Astrocyte of the cerebellum (primary cell): ENCODE data around the gene PRKAR2A.

Experiments used
- DNase-seq: peaks from one replicate; pipeline ENCODE4 v3.0.0-alpha.2; 2011; ENCODE audit warnings: low read depth
- H3K4me3 ChIP-seq: 2 replicates; pipeline ENCODE4 v1.5.1; 2011; ENCODE audit warnings: mild to moderate bottlenecking, low read depth, low read length, moderate library complexity
- in situ Hi-C: cut with HindIII; loops from 2 replicates; pipeline ENCODE4 v1.10.0; 2017; ENCODE audit warnings: low sequenced_read_pairs
- TF ChIP-seq, protein P1 (sequence below): IDR thresholded peaks from 2 replicates; pipeline ENCODE4 v1.5.1; 2012; ENCODE audit warnings: low read length, low read depth, moderate library complexity, mild to moderate bottlenecking; ENCODE audit errors: missing control alignments

PRKAR2A gene

DNA sequence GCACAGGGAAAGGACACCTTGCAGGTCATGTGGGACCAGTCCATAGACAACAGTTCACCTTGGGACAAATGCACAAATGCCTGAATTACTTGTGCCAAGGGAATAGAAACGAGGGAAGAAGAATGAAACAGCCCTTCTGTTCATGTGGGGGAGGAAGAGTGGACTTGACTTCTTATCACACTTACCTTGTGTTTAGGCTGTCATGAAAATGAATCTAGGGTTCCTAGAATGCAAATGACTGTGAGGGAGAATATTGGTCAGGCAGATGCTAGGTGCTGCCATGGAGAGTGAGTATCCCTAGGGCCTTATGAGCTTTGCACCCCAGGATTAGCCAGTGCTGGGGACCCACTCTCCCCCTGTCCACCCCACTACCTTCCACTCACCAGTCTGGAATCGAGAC, 11.0 kb upstream of the PRKAR2A start:
- H3K4me3 ChIP-seq = no peak overlapping the region
- TF ChIP-seq, protein P1, sequence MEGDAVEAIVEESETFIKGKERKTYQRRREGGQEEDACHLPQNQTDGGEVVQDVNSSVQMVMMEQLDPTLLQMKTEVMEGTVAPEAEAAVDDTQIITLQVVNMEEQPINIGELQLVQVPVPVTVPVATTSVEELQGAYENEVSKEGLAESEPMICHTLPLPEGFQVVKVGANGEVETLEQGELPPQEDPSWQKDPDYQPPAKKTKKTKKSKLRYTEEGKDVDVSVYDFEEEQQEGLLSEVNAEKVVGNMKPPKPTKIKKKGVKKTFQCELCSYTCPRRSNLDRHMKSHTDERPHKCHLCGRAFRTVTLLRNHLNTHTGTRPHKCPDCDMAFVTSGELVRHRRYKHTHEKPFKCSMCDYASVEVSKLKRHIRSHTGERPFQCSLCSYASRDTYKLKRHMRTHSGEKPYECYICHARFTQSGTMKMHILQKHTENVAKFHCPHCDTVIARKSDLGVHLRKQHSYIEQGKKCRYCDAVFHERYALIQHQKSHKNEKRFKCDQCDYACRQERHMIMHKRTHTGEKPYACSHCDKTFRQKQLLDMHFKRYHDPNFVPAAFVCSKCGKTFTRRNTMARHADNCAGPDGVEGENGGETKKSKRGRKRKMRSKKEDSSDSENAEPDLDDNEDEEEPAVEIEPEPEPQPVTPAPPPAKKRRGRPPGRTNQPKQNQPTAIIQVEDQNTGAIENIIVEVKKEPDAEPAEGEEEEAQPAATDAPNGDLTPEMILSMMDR = no peak
- in situ Hi-C loops = no loop called here
- DNase-seq = no peak

DNA sequence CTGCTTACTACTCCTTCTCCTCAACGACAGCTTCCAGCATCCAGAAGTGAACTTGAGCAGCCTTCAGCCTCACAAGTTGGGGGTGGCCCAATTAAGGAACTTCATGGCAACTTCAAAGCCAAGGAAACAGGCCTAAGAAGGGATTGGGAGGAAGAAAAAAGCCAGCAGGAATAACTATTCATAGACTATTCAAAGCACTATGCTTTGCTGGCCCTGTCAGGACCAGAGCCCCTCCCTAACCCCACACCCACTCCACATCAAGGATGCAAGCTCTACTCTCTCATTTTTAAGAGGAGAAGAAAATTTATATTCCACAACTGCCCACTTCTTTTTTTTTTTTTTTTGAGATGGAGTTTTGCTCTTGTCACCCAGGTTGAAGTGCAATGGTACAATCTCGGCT, 10.0 kb upstream of the PRKAR2A start:
- TF ChIP-seq, protein P1 = no peak

DNA sequence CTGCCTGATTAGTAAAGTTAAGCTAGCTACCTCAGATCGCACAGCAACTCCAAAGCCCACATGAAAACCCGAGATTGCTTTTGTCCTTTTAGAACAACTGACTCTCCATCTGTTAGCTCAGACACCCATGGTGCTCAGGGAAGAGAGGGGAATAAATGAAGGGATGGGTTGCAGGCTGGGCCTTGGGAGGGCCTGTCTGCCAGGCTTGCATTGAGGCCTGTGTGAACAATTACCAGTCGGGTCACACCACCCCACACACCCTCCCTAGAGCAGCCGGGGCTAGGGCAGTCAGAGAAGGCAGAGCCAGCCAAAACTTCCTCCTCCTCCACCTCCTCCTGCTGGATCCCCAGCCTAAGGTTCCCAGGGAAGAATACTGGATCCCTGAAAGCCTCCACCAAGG, 8.8 kb upstream of the PRKAR2A start:
- H3K4me3 ChIP-seq = no peak overlapping the region
- in situ Hi-C loops = no loop called here
- no peak for DNase-seq
- TF ChIP-seq, protein P1 = no peak

More for the DNA sequence above, 10.0 kb upstream of the PRKAR2A start:
- no peak for DNase-seq
- in situ Hi-C loops = no loop called here
- H3K4me3 ChIP-seq = no peak overlapping the region

DNA sequence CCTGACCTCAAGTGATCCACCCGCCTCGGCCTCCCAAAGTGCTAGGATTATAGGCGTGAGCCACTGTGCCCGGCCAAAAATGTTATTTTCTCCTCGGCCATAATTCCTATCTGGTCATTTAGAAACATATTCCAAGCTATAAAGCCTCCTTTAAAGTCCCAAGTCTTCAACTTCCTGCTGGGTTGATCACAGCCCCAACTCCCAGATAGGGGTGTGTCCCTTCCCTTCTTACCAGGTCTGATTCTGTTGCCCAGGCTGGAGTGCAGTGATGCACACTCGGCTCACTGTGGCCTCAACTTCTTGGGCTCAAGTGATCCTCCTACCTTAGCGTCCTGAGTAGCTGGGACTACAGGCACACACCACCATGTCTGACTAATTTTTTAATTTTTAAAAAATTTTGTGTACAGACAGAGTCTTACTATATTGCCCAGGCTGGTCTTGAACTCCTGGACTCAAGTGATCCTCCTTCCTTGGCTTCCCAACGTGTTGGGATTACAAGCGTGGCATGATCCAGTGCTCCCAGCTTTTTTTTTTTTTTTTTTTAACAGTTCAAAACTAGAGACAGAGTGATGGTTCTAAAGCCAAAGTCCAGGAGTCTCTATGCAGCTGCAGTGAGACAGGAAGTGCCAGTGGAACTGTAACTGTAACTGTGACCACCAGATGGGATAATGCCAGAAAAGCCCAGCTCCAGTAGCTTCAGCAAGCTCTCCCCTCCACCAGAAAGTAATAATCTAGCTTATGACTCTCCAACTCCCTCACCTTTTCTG, 8.2 kb upstream of the PRKAR2A start:
- in situ Hi-C loops = no loop called here
- no peak for DNase-seq
- TF ChIP-seq, protein P1 = no peak
- H3K4me3 ChIP-seq = no peak overlapping the region

DNA sequence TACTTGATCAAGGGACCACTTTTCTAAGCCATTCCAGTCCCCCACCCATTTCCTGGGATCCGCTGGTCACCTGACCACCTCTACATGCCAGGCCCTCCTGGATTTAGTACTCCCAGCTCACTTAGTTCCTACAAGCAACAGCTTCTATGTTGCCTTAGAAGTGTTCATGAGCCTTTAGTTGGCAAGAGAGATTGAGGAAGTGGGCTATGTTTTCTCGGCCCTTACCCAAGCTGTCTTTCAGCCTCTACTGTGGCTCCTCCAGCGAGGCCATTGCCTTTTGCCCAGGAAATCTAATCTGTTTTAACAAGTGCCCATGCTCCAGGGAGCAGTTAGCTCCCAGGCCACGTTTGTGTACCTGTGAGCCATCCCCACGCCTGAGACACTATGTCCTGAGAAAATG, 4.5 kb upstream of the PRKAR2A start:
- H3K4me3 ChIP-seq = no peak overlapping the region
- DNase-seq = no peak
- TF ChIP-seq, protein P1 = no peak
- in situ Hi-C loops = no loop called here

DNA sequence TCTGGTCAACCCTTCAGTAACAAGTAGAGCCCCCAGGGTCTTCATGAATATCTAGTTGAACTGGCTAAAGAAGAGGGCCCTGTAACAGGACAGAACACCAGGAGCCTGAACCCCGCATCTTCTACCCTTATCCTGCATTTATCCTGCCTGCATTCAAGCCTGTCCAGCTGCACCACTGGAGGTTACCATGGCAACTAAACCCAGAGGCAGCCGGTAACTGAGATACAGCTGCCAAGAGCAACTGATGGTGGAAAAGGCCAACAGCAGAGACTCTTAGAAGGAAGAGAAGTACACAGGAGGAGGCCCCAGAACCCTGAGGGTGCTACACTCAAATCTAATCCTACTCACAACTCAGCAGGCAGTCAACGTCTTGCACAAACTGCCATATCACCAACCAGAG, 3.7 kb upstream of the PRKAR2A start:
- peak; percentile 27 for DNase-seq
- no peak overlapping the region for H3K4me3 ChIP-seq
- in situ Hi-C loops = no loop called here
- TF ChIP-seq, protein P1 = no peak
